Measurements from ENCODE around the gene ACTR6. TPM values are rescaled to one million over a fixed set of nuclear protein-coding genes. Genes with fewer than 3 reads are reported as not detected.

The ACTR6 gene
- total and polyA plus RNA-seq, 2 experiments from 2014 or later: 25.1 to 29.7 TPM

- no peak overlapping the region for H3K4me2 ChIP-seq (ENCODE audit: unreplicated experiment)
- no peaks in the 10 kb centered on the region for H4K20me1 ChIP-seq (ENCODE audit: insufficient read depth)
- no peaks in the 10 kb centered on the region for H3K9me3 ChIP-seq (ENCODE audit: low read depth)
- H3K9ac ChIP-seq: no peak overlapping the region
- H3K27ac ChIP-seq: no peak overlapping the region
- DNase-seq: no peak
- no peaks in the 10 kb centered on the region for H3K4me1 ChIP-seq (ENCODE audit: insufficient read depth)
- 65 to 74% methylated on average over 10 to 11 of the region's 11 CpGs for WGBS, 2 experiments (ENCODE audit: low coverage in 1 of 2, low lambda C conversion rate in 2 of 2, missing lambda C conversion rate in 2 of 2)
- no peaks in the 10 kb centered on the region for H3F3A ChIP-seq (ENCODE audit: insufficient read depth)
- H2AFZ ChIP-seq: no peak overlapping the region
- TF ChIP-seq EZH2 (IDR thresholded peaks at IDR 0.05; ENCODE audit: insufficient read depth, poor library complexity, severe bottlenecking): no peak
- TF ChIP-seq EZH2phosphoT487 (IDR thresholded peaks at IDR 0.05; ENCODE audit: insufficient read depth, low read depth): no peak
- H3K36me3 ChIP-seq (ENCODE audit: low read depth): no peaks in the 10 kb centered on the region
- H3K9me2 ChIP-seq (ENCODE audit: insufficient read depth): no peaks in the 10 kb centered on the region
- in situ Hi-C loops (cut with MboI): no loop called here
- H3K27me3 ChIP-seq (replicated peaks; ENCODE audit: insufficient read depth): no peaks in the 10 kb centered on the region
- no peak overlapping the region for H3K4me3 ChIP-seq
- no peaks in the 10 kb centered on the region for H3K79me2 ChIP-seq (ENCODE audit: insufficient read depth)
Observed at GRCh38 chr12:100156731-100157426, 43.7 kb upstream of the ACTR6 start.

GRCh38 chr12:100157427-100157821 is 43.2 kb upstream of the ACTR6 start:
- Histone ChIP-seq H3K36me3 (ENCODE audit: low read depth) (no peaks in the 10 kb centered on the region), H3K9me3 (ENCODE audit: low read depth) (no peaks in the 10 kb centered on the region), H4K20me1 (ENCODE audit: insufficient read depth) (no peaks in the 10 kb centered on the region), H3K79me2 (ENCODE audit: insufficient read depth) (no peaks in the 10 kb centered on the region), H3K27me3 (replicated peaks; ENCODE audit: insufficient read depth) (no peaks in the 10 kb centered on the region), H3K9ac (no peak overlapping the region), H2AFZ (no peak overlapping the region), H3K27ac (no peak overlapping the region), H3K9me2 (ENCODE audit: insufficient read depth) (no peaks in the 10 kb centered on the region), H3F3A (ENCODE audit: insufficient read depth) (no peaks in the 10 kb centered on the region), H3K4me2 (ENCODE audit: unreplicated experiment) (no peak overlapping the region), H3K4me1 (ENCODE audit: insufficient read depth) (no peaks in the 10 kb centered on the region), H3K4me3 (no peak overlapping the region)
- no peak for DNase-seq
- TF ChIP-seq EZH2 (IDR thresholded peaks at IDR 0.05; ENCODE audit: insufficient read depth, poor library complexity, severe bottlenecking) (no peak), EZH2phosphoT487 (IDR thresholded peaks at IDR 0.05; ENCODE audit: insufficient read depth, low read depth) (no peak)
- in situ Hi-C loops (cut with MboI): no loop called here
- 76 to 81% methylated on average over 8 of the region's 8 CpGs for WGBS, 2 experiments (ENCODE audit: low coverage in 1 of 2, low lambda C conversion rate in 2 of 2, missing lambda C conversion rate in 2 of 2)

- 79 to 82% methylated on average over 4 of the region's 4 CpGs for WGBS, 2 experiments (ENCODE audit: low coverage in 1 of 2, low lambda C conversion rate in 2 of 2, missing lambda C conversion rate in 2 of 2)
Observed at GRCh38 chr12:100158535-100158934, 42.1 kb upstream of the ACTR6 start.

GRCh38 chr12:100159391-100160104 is 41.1 kb upstream of the ACTR6 start:
- in situ Hi-C loops (cut with MboI): no loop called here
- Histone ChIP-seq H3K9ac (no peak overlapping the region), H3K9me2 (ENCODE audit: insufficient read depth) (no peaks in the 10 kb centered on the region), H4K20me1 (ENCODE audit: insufficient read depth) (no peaks in the 10 kb centered on the region), H3K4me1 (ENCODE audit: insufficient read depth) (peaks cover 4% of the 10 kb centered on the region; the same call in 1 of the 2 replicates), H3F3A (ENCODE audit: insufficient read depth) (no peaks in the 10 kb centered on the region), H3K9me3 (ENCODE audit: low read depth) (no peaks in the 10 kb centered on the region), H3K36me3 (ENCODE audit: low read depth) (no peaks in the 10 kb centered on the region), H2AFZ (no peak overlapping the region), H3K27ac (no peak overlapping the region), H3K27me3 (replicated peaks; ENCODE audit: insufficient read depth) (no peaks in the 10 kb centered on the region), H3K79me2 (ENCODE audit: insufficient read depth) (no peaks in the 10 kb centered on the region), H3K4me3 (no peak overlapping the region), H3K4me2 (ENCODE audit: unreplicated experiment) (no peak overlapping the region)
- TF ChIP-seq EZH2phosphoT487 (IDR thresholded peaks at IDR 0.05; ENCODE audit: insufficient read depth, low read depth) (no peak), EZH2 (IDR thresholded peaks at IDR 0.05; ENCODE audit: insufficient read depth, poor library complexity, severe bottlenecking) (no peak)
- DNase-seq: no peak
- WGBS, 2 experiments (ENCODE audit: low coverage in 1 of 2, low lambda C conversion rate in 2 of 2, missing lambda C conversion rate in 2 of 2): 78 to 83% methylated on average over 9 of the region's 9 CpGs

More at GRCh38 chr12:100158535-100158934, 42.1 kb upstream of the ACTR6 start:
- no peak overlapping the region for H3K4me3 ChIP-seq
- H2AFZ ChIP-seq: no peak overlapping the region
- in situ Hi-C loops (cut with MboI): no loop called here
- no peaks in the 10 kb centered on the region for H4K20me1 ChIP-seq (ENCODE audit: insufficient read depth)
- no peaks in the 10 kb centered on the region; the same call in 1 of the 2 replicates for H3K4me1 ChIP-seq (ENCODE audit: insufficient read depth)
- no peaks in the 10 kb centered on the region for H3K36me3 ChIP-seq (ENCODE audit: low read depth)
- TF ChIP-seq EZH2phosphoT487 (IDR thresholded peaks at IDR 0.05; ENCODE audit: insufficient read depth, low read depth) (no peak), EZH2 (IDR thresholded peaks at IDR 0.05; ENCODE audit: insufficient read depth, poor library complexity, severe bottlenecking) (no peak)
- H3K79me2 ChIP-seq (ENCODE audit: insufficient read depth): no peaks in the 10 kb centered on the region
- H3K27me3 ChIP-seq (replicated peaks; ENCODE audit: insufficient read depth): no peaks in the 10 kb centered on the region
- H3F3A ChIP-seq (ENCODE audit: insufficient read depth): no peaks in the 10 kb centered on the region
- no peak for DNase-seq
- no peaks in the 10 kb centered on the region for H3K9me2 ChIP-seq (ENCODE audit: insufficient read depth)
- H3K9me3 ChIP-seq (ENCODE audit: low read depth): no peaks in the 10 kb centered on the region
- H3K27ac ChIP-seq: no peak overlapping the region
- H3K9ac ChIP-seq: no peak overlapping the region
- H3K4me2 ChIP-seq (ENCODE audit: unreplicated experiment): no peak overlapping the region

All from GM23248 (cell line).